ENCODE data around the gene ARHGEF18. TPM values are rescaled to one million over a fixed set of nuclear protein-coding genes. Genes with fewer than 3 reads are reported as not detected.
"Not testable (repeated sequence)": the region's sequence is repeated elsewhere in the genome, so short reads cannot be mapped to it uniquely, and the experiment has no call there.

The ARHGEF18 gene
- total RNA-seq, 1 donor from 2014 or later: 7.0 TPM

DNA sequence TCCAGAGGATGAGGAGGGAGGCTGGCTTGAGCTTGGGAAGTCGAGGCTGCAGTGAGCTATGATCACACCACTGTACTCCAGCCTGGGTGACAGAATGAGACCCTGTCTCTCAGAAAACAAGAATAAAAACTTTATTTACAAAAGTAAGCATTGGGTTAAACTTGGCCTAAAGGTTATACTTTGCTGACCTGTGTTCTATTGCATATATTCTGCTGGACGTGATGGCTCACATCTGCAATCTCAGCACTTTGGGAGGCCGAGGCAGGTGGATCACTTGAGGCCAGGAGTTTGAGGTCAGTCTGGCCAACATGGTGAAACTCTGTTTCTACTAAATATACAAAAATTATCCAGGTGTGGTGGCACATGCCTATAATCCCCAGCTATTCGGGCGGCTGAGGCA lies 6.6 kb upstream of the ARHGEF18 start:
- intact Hi-C loops (cut with DNase I): loop anchor here (5.0 kb wide), 1 partner anchor 240 kb away; no protein-coding TSS in a partner anchor
- ATAC-seq (ENCODE audit: poor library complexity) (no peak), DNase-seq (no peak)

GRCh38 chr19:7346488-7346971 lies 2.2 kb upstream of the ARHGEF18 start:
- ATAC-seq (ENCODE audit: poor library complexity) (no peak), DNase-seq (no peak)
- intact Hi-C loops (cut with DNase I): no loop called here

- DNase-seq; ATAC-seq (ENCODE audit: poor library complexity); intact Hi-C loops (cut with DNase I): not testable (repeated sequence)
Measured at GRCh38 chr19:7346997-7347396, 1.7 kb upstream of the ARHGEF18 start.

DNA sequence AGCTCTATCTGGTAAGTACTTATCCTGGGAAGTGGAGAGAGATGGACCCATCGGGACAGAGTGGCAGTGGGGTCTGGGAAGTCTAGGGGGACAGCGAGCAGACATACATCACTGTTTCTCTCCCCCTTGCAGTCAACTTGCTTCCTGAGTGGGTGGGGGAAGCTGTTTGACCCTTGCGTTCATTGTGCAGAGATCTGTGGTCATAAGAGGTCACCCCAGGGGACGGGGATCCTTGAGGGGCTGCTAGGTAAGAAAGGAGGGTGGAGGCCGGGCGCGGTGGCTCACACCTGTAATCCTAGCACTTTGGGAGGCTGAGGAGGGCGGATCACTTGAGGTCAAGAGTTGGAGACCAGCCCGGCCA lies 474 bp downstream of the ARHGEF18 start:
- DNase-seq: no peak
- ATAC-seq (ENCODE audit: poor library complexity): no peak
- intact Hi-C loops (cut with DNase I): no loop called here

DNA sequence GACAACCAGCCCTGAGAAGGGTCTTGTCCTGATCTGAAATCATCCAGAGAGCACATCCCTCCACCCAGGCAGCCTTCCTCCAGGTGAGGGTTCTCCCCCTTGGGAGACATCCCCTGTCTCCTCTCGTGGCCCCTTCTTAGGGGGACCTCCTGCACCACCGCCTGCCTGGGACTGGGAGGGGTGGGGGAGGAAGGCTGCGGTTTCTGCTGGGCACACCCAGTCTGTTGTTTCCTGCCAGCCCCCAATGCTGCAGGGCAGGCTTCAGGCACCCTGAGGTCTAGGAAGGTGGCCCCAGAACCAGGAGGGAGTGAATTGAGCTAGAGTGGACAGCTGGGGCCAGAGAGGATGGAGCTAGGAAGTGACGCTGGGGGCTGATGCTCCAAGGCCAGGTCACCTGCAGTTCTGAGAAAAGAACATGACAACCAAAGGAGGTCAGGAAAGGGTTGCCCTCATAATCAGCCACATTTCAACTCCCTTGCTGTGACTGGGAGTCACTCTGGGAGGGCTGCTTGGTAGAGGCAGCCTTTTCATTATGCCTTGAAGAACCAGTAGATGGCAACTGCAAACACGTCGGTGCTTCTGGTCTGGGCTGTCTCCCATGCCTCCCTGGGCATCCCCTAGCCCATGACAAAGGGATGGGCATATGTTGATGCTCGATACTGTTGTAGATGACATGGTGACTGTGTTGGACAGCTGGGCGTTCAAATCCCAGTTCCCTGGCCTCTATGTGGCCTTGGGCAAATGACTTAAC lies 1.4 kb downstream of the ARHGEF18 start:
- no peak for ATAC-seq (ENCODE audit: poor library complexity)
- intact Hi-C loops (cut with DNase I): no loop called here

DNA sequence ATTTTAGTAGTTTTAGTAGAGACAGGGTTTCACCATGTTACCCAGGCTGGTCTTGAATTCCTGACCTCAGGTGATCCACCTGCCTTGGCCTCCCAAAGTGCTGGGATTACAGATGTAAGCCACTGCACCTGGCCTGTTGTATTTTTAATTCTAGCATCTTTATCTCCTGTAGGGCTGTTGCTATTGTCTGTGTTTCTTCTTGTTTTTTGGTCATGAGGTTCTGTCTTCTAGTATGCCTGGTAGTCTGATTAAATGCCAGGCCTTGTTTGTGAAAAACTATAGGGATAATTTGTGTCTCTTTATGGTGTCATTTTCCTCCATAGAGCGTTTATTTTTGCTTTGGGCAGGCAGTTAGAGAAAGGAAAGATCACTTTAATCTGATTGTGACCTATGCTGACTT lies 3.1 kb downstream of the ARHGEF18 start:
- ATAC-seq (ENCODE audit: poor library complexity): no peak
- DNase-seq: no peak
- intact Hi-C loops (cut with DNase I): no loop called here

More for the DNA sequence above, 1.4 kb downstream of the ARHGEF18 start:
- no peak for DNase-seq

- intact Hi-C loops (cut with DNase I): loop anchor here (5.0 kb wide), 1 partner anchor 442 kb away; no protein-coding TSS in a partner anchor
- DNase-seq (no peak), ATAC-seq (ENCODE audit: poor library complexity) (no peak)
Measured at GRCh38 chr19:7355151-7355820, 6.5 kb downstream of the ARHGEF18 start.

GRCh38 chr19:7355871-7356270 lies 7.1 kb downstream of the ARHGEF18 start:
- no peak for DNase-seq
- no peak for ATAC-seq (ENCODE audit: poor library complexity)
- intact Hi-C loops (cut with DNase I): loop anchor here (5.0 kb wide), 1 partner anchor 441 kb away; no protein-coding TSS in a partner anchor

- no peak for ATAC-seq (ENCODE audit: poor library complexity)
- DNase-seq: no peak
- intact Hi-C loops (cut with DNase I): loop anchor here (5.0 kb wide), 1 partner anchor 440 kb away; no protein-coding TSS in a partner anchor
Measured at GRCh38 chr19:7356899-7357627, 8.3 kb downstream of the ARHGEF18 start.

GRCh38 chr19:7358102-7358597 lies 9.4 kb downstream of the ARHGEF18 start:
- intact Hi-C loops (cut with DNase I): loop anchor here (5.0 kb wide), 1 partner anchor 439 kb away; no protein-coding TSS in a partner anchor
- DNase-seq (no peak), ATAC-seq (ENCODE audit: poor library complexity) (no peak)

- no peak for ATAC-seq (ENCODE audit: poor library complexity)
- intact Hi-C loops (cut with DNase I): no loop called here
- DNase-seq: no peak
Measured at GRCh38 chr19:7360393-7360984, 11.8 kb downstream of the ARHGEF18 start.

DNA sequence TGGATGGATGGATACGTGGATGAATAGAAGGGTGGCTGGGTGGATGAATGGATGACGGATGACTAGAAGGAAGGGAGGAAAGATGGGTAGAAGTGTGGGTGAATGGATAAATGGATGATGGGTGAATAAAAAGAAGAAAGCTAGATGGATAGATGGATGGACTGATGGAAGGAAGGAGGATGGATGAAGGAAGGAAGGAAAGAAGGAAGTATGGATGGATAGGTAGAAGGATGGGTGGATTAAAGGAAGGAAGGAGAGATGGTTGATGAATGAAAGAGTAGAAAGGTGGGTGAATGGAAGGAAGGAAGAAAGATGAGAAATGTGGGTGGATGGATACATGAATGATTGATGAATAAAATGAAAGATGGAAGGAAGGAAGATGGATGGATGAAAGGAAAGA lies 14.5 kb downstream of the ARHGEF18 start:
- ATAC-seq (ENCODE audit: poor library complexity) (no peak), DNase-seq (no peak)
- intact Hi-C loops (cut with DNase I): no loop called here

GRCh38 chr19:7366701-7367420 lies 18.1 kb downstream of the ARHGEF18 start:
- ATAC-seq (ENCODE audit: poor library complexity): no peak

GRCh38 chr19:7368456-7368855 lies 19.7 kb downstream of the ARHGEF18 start:
- DNase-seq (no peak), ATAC-seq (ENCODE audit: poor library complexity) (no peak)
- intact Hi-C loops (cut with DNase I): no loop called here

More at GRCh38 chr19:7366701-7367420, 18.1 kb downstream of the ARHGEF18 start:
- intact Hi-C loops (cut with DNase I): no loop called here
- DNase-seq: no peak

DNA sequence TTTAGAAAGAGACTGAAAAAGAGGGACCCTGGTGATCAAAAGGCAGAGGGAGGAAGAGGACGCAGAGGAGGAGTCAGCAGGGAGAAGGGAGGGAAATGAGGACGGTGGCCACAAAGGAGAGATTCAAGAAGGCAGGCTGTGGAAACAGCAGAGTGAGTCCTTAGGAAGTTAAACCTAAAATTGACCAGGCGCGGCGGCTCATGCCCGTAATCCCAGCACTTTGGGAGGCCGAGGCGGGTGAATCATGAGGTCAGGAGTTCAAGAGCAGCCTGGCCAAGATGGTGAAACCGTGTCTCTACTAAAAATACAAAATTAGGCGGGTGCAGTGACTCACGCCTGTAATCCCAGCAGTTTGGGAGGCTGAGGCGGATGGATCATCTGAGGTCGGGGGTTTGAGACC lies 20.1 kb downstream of the ARHGEF18 start:
- DNase-seq: peak; percentile 45
- intact Hi-C loops (cut with DNase I); ATAC-seq (ENCODE audit: poor library complexity): not testable (repeated sequence)

- no peak for ATAC-seq (ENCODE audit: poor library complexity)
- intact Hi-C loops (cut with DNase I): no loop called here
- DNase-seq: no peak
Measured at GRCh38 chr19:7370546-7370945, 21.8 kb downstream of the ARHGEF18 start.

DNA sequence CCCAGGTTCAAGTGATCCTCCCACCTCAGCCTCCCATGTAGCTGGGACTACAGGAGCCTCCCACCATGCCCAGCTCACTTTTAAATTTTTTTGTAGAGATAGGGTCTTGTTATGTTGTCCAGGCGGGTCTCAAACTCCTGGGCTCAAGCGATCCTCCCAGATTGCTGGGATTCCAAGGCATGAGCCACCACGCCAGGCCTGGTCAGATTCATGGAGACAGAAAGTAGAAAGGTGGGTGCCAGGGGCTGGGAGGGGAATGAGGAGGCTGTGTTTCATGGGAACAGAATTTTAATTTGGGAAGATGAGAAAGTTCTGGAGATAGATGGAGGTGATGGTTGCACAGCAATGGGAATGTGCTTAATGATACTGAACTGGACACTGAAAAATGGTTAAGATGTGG lies 22.3 kb downstream of the ARHGEF18 start:
- ATAC-seq (ENCODE audit: poor library complexity) (no peak), DNase-seq (no peak)
- intact Hi-C loops (cut with DNase I): no loop called here

DNA sequence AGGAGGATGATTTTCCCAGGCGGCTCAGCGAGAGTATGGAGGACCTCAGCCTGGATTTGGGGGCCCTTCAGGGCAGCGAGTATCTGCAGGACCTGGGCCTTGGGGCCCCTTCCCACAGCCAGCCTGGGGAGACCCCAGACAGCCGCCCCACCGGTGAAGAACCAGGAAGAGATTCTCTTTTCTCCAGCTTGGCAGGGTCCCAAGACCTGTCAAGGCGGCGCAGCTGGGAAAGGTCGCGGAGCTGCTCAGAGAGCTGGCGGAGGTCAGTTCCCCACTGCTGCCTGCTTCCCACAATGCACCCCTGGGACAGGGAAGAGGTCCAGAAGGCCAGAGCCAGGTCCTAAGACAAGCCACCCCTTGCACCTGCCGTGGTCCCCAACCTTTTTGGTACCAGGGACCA lies 24.1 kb downstream of the ARHGEF18 start:
- intact Hi-C loops (cut with DNase I): no loop called here
- ATAC-seq (ENCODE audit: poor library complexity) (no peak), DNase-seq (no peak)
